Measurements from ENCODE around the gene MAPRE2. TPM values are rescaled to one million over a fixed set of nuclear protein-coding genes. Genes with fewer than 3 reads are reported as not detected.

MAPRE2 gene
- total RNA-seq, 1 donor from 2014 or later = 47.9 TPM

GRCh38 chr18:35075132-35075531, 33.9 kb downstream of the MAPRE2 start:
- peaks cover 12% of the 10 kb centered on the region for H3K36me3 Mint-ChIP-seq (ENCODE audit: insufficient read depth)
- DNase-seq (ENCODE audit: low spot score, unreplicated experiment) = no peak
- no peaks in the 10 kb centered on the region for H3K27me3 Mint-ChIP-seq
- H3K27ac Mint-ChIP-seq = no peak overlapping the region
- peaks cover 2% of the 10 kb centered on the region for H3K4me1 Mint-ChIP-seq (ENCODE audit: low read depth)
- TF ChIP-seq CTCF (IDR thresholded peaks at IDR 0.05; ENCODE audit: unreplicated experiment) = no peak
- no peak overlapping the region for H3K4me3 Mint-ChIP-seq (ENCODE audit: low read depth)
- H3K9me3 Mint-ChIP-seq (ENCODE audit: low read depth) = no peaks in the 10 kb centered on the region

GRCh38 chr18:35076135-35076924, 35.1 kb downstream of the MAPRE2 start:
- DNase-seq (ENCODE audit: low spot score, unreplicated experiment) = no peak
- H3K27me3 Mint-ChIP-seq = no peaks in the 10 kb centered on the region
- peaks cover 2% of the 10 kb centered on the region for H3K4me1 Mint-ChIP-seq (ENCODE audit: low read depth)
- no peak for TF ChIP-seq CTCF (IDR thresholded peaks at IDR 0.05; ENCODE audit: unreplicated experiment)
- H3K27ac Mint-ChIP-seq = no peak overlapping the region
- no peaks in the 10 kb centered on the region for H3K9me3 Mint-ChIP-seq (ENCODE audit: low read depth)
- peaks cover 9% of the 10 kb centered on the region for H3K36me3 Mint-ChIP-seq (ENCODE audit: insufficient read depth)
- no peak overlapping the region for H3K4me3 Mint-ChIP-seq (ENCODE audit: low read depth)

GRCh38 chr18:35077937-35078336, 36.7 kb downstream of the MAPRE2 start:
- Mint-ChIP-seq H3K36me3 (ENCODE audit: insufficient read depth) (peaks cover 7% of the 10 kb centered on the region), H3K9me3 (ENCODE audit: low read depth) (peaks cover 3% of the 10 kb centered on the region), H3K27ac (no peak overlapping the region), H3K27me3 (no peaks in the 10 kb centered on the region), H3K4me3 (ENCODE audit: low read depth) (no peak overlapping the region), H3K4me1 (ENCODE audit: low read depth) (no peaks in the 10 kb centered on the region)
- no peak for TF ChIP-seq CTCF (IDR thresholded peaks at IDR 0.05; ENCODE audit: unreplicated experiment)
- DNase-seq (ENCODE audit: low spot score, unreplicated experiment) = no peak

- no peak for DNase-seq (ENCODE audit: low spot score, unreplicated experiment)
- H3K9me3 Mint-ChIP-seq (ENCODE audit: low read depth) = peaks cover 3% of the 10 kb centered on the region
- H3K4me3 Mint-ChIP-seq (ENCODE audit: low read depth) = no peak overlapping the region
- peaks cover 9% of the 10 kb centered on the region for H3K36me3 Mint-ChIP-seq (ENCODE audit: insufficient read depth)
- no peak overlapping the region for H3K27ac Mint-ChIP-seq
- no peaks in the 10 kb centered on the region for H3K27me3 Mint-ChIP-seq
- no peak for TF ChIP-seq CTCF (IDR thresholded peaks at IDR 0.05; ENCODE audit: unreplicated experiment)
- H3K4me1 Mint-ChIP-seq (ENCODE audit: low read depth) = peaks cover 3% of the 10 kb centered on the region
These were observed 38.8 kb downstream of the MAPRE2 start for GRCh38 chr18:35080058-35080457.

- H3K27ac Mint-ChIP-seq = no peak overlapping the region
- no peak overlapping the region for H3K4me3 Mint-ChIP-seq (ENCODE audit: low read depth)
- peaks cover 3% of the 10 kb centered on the region for H3K9me3 Mint-ChIP-seq (ENCODE audit: low read depth)
These were observed 42.0 kb downstream of the MAPRE2 start for GRCh38 chr18:35083174-35083712.

More at GRCh38 chr18:35083174-35083712, 42.0 kb downstream of the MAPRE2 start:
- no peaks in the 10 kb centered on the region for H3K27me3 Mint-ChIP-seq
- no peak for TF ChIP-seq CTCF (IDR thresholded peaks at IDR 0.05; ENCODE audit: unreplicated experiment)
- peaks cover 3% of the 10 kb centered on the region for H3K4me1 Mint-ChIP-seq (ENCODE audit: low read depth)
- no peak for DNase-seq (ENCODE audit: low spot score, unreplicated experiment)
- peaks cover 9% of the 10 kb centered on the region for H3K36me3 Mint-ChIP-seq (ENCODE audit: insufficient read depth)

Measured in progenitor cell of endocrine pancreas (in vitro differentiated cells).